HEK293 (cell line): ENCODE measurements around the gene CYP27A1.

Source experiments
- CTCF ChIA-PET: fragments of 350-600 bp; formaldehyde crosslinking; extraction: SDS; loops from one replicate; lab custom pipeline; 2021; ENCODE audit warnings: antibody characterized with exemption; lab: Yijun Ruan, JAX
- POLR2A ChIA-PET: fragments of 300-600 bp; formaldehyde crosslinking; extraction: SDS; loops from one replicate; lab custom pipeline; 2020; ENCODE audit warnings: antibody characterized with exemption, inconsistent platforms; lab: Yijun Ruan, JAX
- H3K27ac ChIP-seq: fragments of 200-500 bp; sonication (Bioruptor generic); 2 replicates; pipeline ENCODE4 v1.5.1; 2014; ENCODE audit warnings: low read depth, low read length, control low read depth, inconsistent platforms; ENCODE audit errors: extremely low read depth
- H3K36me3 ChIP-seq, 2 experiments: fragments of 200-500 bp in 1 of 2; sonication (Bioruptor generic) in 1 of 2; 1 replicate in 1 of 2; 2 replicates in 1 of 2; pipeline ENCODE4 v1.5.1; 2014 to 2017; ENCODE audit warnings: inconsistent platforms in 2 of 2, low read length in 2 of 2; ENCODE audit not compliant: control insufficient read depth in 2 of 2, insufficient read depth in 1 of 2
- H3K4me1 ChIP-seq: fragments of 200-500 bp; sonication (Bioruptor generic); 2 replicates; pipeline ENCODE4 v1.5.1; 2014; ENCODE audit warnings: mild to moderate bottlenecking, low read length, inconsistent platforms; ENCODE audit not compliant: control insufficient read depth, insufficient read depth
- H3K4me3 ChIP-seq: 2 replicates; pipeline ENCODE4 v1.5.1; 2011; ENCODE audit warnings: low read depth, mild to moderate bottlenecking, control low read depth, low read length, moderate library complexity
- H3K9me3 ChIP-seq: fragments of 200-500 bp; sonication (Bioruptor generic); 2 replicates; pipeline ENCODE4 v1.5.1; 2014; ENCODE audit warnings: low read depth, low read length, inconsistent platforms; ENCODE audit not compliant: control insufficient read depth, insufficient read depth
- BCL11A ChIP-seq: fragments of 450-650 bp; formaldehyde crosslinking; IDR thresholded peaks from 2 replicates; pipeline ENCODE4 v1.5.1; 2016; ENCODE audit warnings: low read depth, missing biosample characterization, missing genetic modification characterization
- GFI1B ChIP-seq: fragments of 450-650 bp; formaldehyde crosslinking; IDR thresholded peaks from 2 replicates; pipeline ENCODE4 v1.5.1; 2016; ENCODE audit warnings: missing biosample characterization, missing genetic modification characterization
- GLIS1 ChIP-seq: fragments of 450-650 bp; formaldehyde crosslinking; IDR thresholded peaks from 2 replicates; pipeline ENCODE4 v1.5.1; 2016; ENCODE audit warnings: missing biosample characterization, missing genetic modification characterization
- KLF1 ChIP-seq: fragments of 450-650 bp; formaldehyde crosslinking; IDR thresholded peaks from 2 replicates; pipeline ENCODE4 v1.5.1; 2016; ENCODE audit warnings: missing biosample characterization, missing genetic modification characterization
- MEIS1 ChIP-seq: sonication (generic); formaldehyde crosslinking; IDR thresholded peaks from 2 replicates; pipeline ENCODE4 v1.8.1; 2022; ENCODE audit warnings: missing genetic modification reagents, mild to moderate bottlenecking, borderline replicate concordance
- PRDM1 ChIP-seq: fragments of 450-650 bp; formaldehyde crosslinking; IDR thresholded peaks from 2 replicates; pipeline ENCODE4; 2016; ENCODE audit warnings: missing biosample characterization, missing genetic modification characterization
- SCRT1 ChIP-seq: fragments of 450-650 bp; formaldehyde crosslinking; IDR thresholded peaks from 2 replicates; pipeline ENCODE4 v1.5.1; 2016; ENCODE audit warnings: missing biosample characterization, missing genetic modification characterization, borderline replicate concordance
- ZIC2 ChIP-seq: fragments of 450-650 bp; formaldehyde crosslinking; IDR thresholded peaks from 2 replicates; pipeline ENCODE4 v1.5.1; 2016; ENCODE audit warnings: missing biosample characterization, missing genetic modification characterization
- ZNF10 ChIP-seq: fragments of 450-650 bp; formaldehyde crosslinking; IDR thresholded peaks from 2 replicates; pipeline ENCODE4 v1.5.1; 2017; ENCODE audit warnings: missing biosample characterization, missing genetic modification characterization
- ZNF112 ChIP-seq: fragments of 450-650 bp; formaldehyde crosslinking; IDR thresholded peaks from 2 replicates; pipeline ENCODE4 v1.5.0; 2017; ENCODE audit warnings: missing biosample characterization, missing genetic modification characterization
- ZNF16 ChIP-seq: fragments of 450-650 bp; formaldehyde crosslinking; IDR thresholded peaks from 2 replicates; pipeline ENCODE4 v1.5.1; 2016; ENCODE audit warnings: low read depth, missing biosample characterization, missing genetic modification characterization
- ZNF169 ChIP-seq: fragments of 450-650 bp; formaldehyde crosslinking; IDR thresholded peaks from 2 replicates; pipeline ENCODE4 v1.5.1; 2016; ENCODE audit warnings: missing biosample characterization, missing genetic modification characterization
- ZNF184 ChIP-seq: fragments of 450-650 bp; IDR thresholded peaks from 2 replicates; pipeline ENCODE4 v1.5.1; 2018; ENCODE audit warnings: missing biosample characterization, mild to moderate bottlenecking, missing genetic modification characterization
- ZNF221 ChIP-seq: fragments of 450-650 bp; formaldehyde crosslinking; IDR thresholded peaks from 2 replicates; pipeline ENCODE4 v1.5.1; 2017; ENCODE audit warnings: missing biosample characterization, missing genetic modification characterization, borderline replicate concordance
- ZNF223 ChIP-seq: fragments of 450-650 bp; formaldehyde crosslinking; IDR thresholded peaks from 2 replicates; pipeline ENCODE4 v1.5.1; 2016; ENCODE audit warnings: missing biosample characterization, missing genetic modification characterization
- ZNF266 ChIP-seq: fragments of 450-650 bp; formaldehyde crosslinking; IDR thresholded peaks from 2 replicates; pipeline ENCODE4 v1.5.1; 2016; ENCODE audit warnings: missing biosample characterization, missing genetic modification characterization, low read depth
- ZNF404 ChIP-seq: fragments of 450-650 bp; formaldehyde crosslinking; IDR thresholded peaks from 2 replicates; pipeline ENCODE4 v1.5.1; 2017; ENCODE audit warnings: missing biosample characterization, missing genetic modification characterization
- ZNF423 ChIP-seq: fragments of 450-650 bp; formaldehyde crosslinking; IDR thresholded peaks from 2 replicates; pipeline ENCODE4 v1.5.1; 2016; ENCODE audit warnings: missing biosample characterization, missing genetic modification characterization
- ZNF473 ChIP-seq: fragments of 450-650 bp; formaldehyde crosslinking; IDR thresholded peaks from 2 replicates; pipeline ENCODE4 v1.5.1; 2017; ENCODE audit warnings: missing biosample characterization, missing genetic modification characterization
- ZNF510 ChIP-seq: fragments of 450-650 bp; formaldehyde crosslinking; IDR thresholded peaks from 2 replicates; pipeline ENCODE4 v1.5.1; 2018; ENCODE audit warnings: mild to moderate bottlenecking, missing genetic modification characterization, missing biosample characterization; ENCODE audit not compliant: insufficient replicate concordance
- ZNF555 ChIP-seq: fragments of 450-650 bp; formaldehyde crosslinking; conservative IDR thresholded peaks from 2 replicates; pipeline ENCODE4 v1.5.1; 2017; ENCODE audit warnings: missing biosample characterization, mild to moderate bottlenecking, missing genetic modification characterization, inconsistent platforms
- ZNF585B ChIP-seq: fragments of 450-650 bp; formaldehyde crosslinking; IDR thresholded peaks from 2 replicates; pipeline ENCODE4 v1.5.1; 2016; ENCODE audit warnings: missing biosample characterization, missing genetic modification characterization
- ZNF610 ChIP-seq: fragments of 450-650 bp; formaldehyde crosslinking; IDR thresholded peaks from 2 replicates; pipeline ENCODE4 v1.5.1; 2016; ENCODE audit warnings: missing biosample characterization, missing genetic modification characterization, borderline replicate concordance
- ZNF623 ChIP-seq: fragments of 450-650 bp; formaldehyde crosslinking; IDR thresholded peaks from 2 replicates; pipeline ENCODE4 v1.5.1; 2016; ENCODE audit warnings: missing biosample characterization, missing genetic modification characterization
- ZNF677 ChIP-seq: fragments of 450-650 bp; IDR thresholded peaks from 2 replicates; pipeline ENCODE4 v1.5.0; 2018; ENCODE audit warnings: missing biosample characterization, mild to moderate bottlenecking, missing genetic modification characterization, moderate library complexity
- ZNF692 ChIP-seq: fragments of 450-650 bp; formaldehyde crosslinking; IDR thresholded peaks from 2 replicates; pipeline ENCODE4 v1.5.1; 2016; ENCODE audit warnings: missing biosample characterization, missing genetic modification characterization
- ZNF776 ChIP-seq: fragments of 450-650 bp; formaldehyde crosslinking; IDR thresholded peaks from 2 replicates; pipeline ENCODE4 v1.5.0; 2017; ENCODE audit warnings: missing biosample characterization, missing genetic modification characterization, borderline replicate concordance
- ZNF777 ChIP-seq: fragments of 450-650 bp; formaldehyde crosslinking; IDR thresholded peaks from 2 replicates; pipeline ENCODE4 v1.5.1; 2017; ENCODE audit warnings: missing biosample characterization, missing genetic modification characterization, borderline replicate concordance
- ZSCAN4 ChIP-seq: fragments of 450-650 bp; formaldehyde crosslinking; IDR thresholded peaks from 2 replicates; pipeline ENCODE4 v1.5.1; 2017; ENCODE audit warnings: missing biosample characterization, missing genetic modification characterization
- TF ChIP-seq, protein P1 (sequence below): fragments of 450-650 bp; formaldehyde crosslinking; IDR thresholded peaks from 2 replicates; pipeline ENCODE4 v1.5.1; 2016; ENCODE audit warnings: missing biosample characterization, missing genetic modification characterization

The CYP27A1 gene

DNA sequence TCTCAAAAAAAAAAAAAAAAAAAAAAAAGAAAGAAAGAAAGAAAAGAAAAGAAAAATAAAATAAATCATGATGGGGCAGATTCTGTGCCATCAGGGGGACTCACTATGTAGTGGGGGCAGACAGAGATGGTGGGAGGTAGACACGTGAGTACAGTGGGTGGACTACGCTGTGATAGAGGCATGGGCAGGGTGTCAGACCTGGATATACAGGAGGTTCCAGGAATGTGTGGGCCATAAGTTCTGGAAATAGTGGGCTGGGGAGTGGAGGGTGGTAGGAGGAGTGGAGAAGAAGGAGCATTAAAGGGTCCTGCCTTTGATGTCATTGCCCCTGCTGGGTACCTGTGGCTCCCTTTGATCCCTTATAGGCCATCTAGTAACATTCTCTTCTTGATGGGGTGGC, 68.8 kb downstream of the CYP27A1 start (continued):
- TF ChIP-seq PRDM1 (tag by site-specific recombination) (no peak), GLIS1 (tag by site-specific recombination) (no peak)
- TF ChIP-seq, all 188 proteins: peak for 2

DNA sequence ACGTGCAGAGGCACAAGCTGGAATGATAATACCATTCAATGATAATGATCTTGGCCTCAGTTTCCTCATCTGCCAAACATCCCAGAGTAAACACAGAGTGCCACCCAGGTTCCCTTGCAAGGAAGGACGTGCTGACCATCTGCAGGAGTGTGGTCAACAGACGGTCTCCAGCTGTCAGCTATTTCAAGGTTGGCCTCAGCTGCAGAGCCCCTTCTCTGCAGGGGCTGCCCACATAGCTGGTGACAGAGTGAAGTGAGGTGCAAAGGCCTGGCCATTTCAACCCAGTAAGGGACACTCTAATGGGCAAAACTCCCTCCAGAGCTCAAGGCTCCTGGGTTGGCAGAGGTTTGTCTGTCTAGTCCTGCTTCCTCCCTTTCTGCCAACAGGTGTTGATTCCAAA, 69.3 kb downstream of the CYP27A1 start:
- Histone ChIP-seq H3K9me3 (no peaks in the 10 kb centered on the region), H3K4me1 (peaks cover 6% of the 10 kb centered on the region; the same call in 1 of the 2 replicates), H3K27ac (no peak overlapping the region), H3K4me3 (no peak overlapping the region), H3K36me3 (no peaks in the 10 kb centered on the region)
- no peak for TF ChIP-seq ZNF112
- no peak for TF ChIP-seq ZNF610 (tag by site-specific recombination)
- no peak for TF ChIP-seq ZIC2 (tag by site-specific recombination)
- no peak for TF ChIP-seq ZNF692 (tag by site-specific recombination)
- TF ChIP-seq ZNF184 (tag by site-specific recombination), result no peak
- no peak for TF ChIP-seq ZNF473 (tag by site-specific recombination)
- POLR2A ChIA-PET, result interaction anchor here (0.6 kb wide), 1 partner anchor 192 kb away, joined by 3 read pairs; the partner anchor contains the start of genes BCS1L and ZNF142
- CTCF ChIA-PET, result interaction anchor here (0.6 to 10.1 kb wide), 13 partner anchors 12 to 991 kb away, joined by 3 to 115 read pairs (median 5); no protein-coding TSS in a partner anchor

GRCh38 chr2:218852911-218853667, 71.1 kb downstream of the CYP27A1 start:
- Histone ChIP-seq H3K27ac (no peak overlapping the region), H3K36me3 (no peaks in the 10 kb centered on the region), H3K9me3 (no peaks in the 10 kb centered on the region), H3K4me3 (no peak overlapping the region), H3K4me1 (peaks cover 18% of the 10 kb centered on the region)
- CTCF ChIA-PET, result interaction anchor here (0.6 to 10.1 kb wide), 33 partner anchors 11 to 586 kb away, joined by 3 to 115 read pairs (median 3); no protein-coding TSS in a partner anchor
- POLR2A ChIA-PET, result interaction anchor here (1.0 kb wide), 1 partner anchor 194 kb away, joined by 3 read pairs; the partner anchor contains the start of genes BCS1L and ZNF142
- TF ChIP-seq, protein P1, sequence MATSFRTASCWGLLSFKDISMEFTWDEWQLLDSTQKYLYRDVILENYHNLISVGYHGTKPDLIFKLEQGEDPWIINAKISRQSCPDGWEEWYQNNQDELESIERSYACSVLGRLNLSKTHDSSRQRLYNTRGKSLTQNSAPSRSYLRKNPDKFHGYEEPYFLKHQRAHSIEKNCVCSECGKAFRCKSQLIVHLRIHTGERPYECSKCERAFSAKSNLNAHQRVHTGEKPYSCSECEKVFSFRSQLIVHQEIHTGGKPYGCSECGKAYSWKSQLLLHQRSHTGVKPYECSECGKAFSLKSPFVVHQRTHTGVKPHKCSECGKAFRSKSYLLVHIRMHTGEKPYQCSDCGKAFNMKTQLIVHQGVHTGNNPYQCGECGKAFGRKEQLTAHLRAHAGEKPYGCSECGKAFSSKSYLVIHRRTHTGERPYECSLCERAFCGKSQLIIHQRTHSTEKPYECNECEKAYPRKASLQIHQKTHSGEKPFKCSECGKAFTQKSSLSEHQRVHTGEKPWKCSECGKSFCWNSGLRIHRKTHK (tag by site-specific recombination), result no peak
- TF ChIP-seq ZNF777 (tag by site-specific recombination) (no peak), ZNF473 (tag by site-specific recombination) (no peak), ZNF510 (tag by site-specific recombination) (no peak), ZNF623 (no peak), ZNF555 (tag by site-specific recombination) (no peak), ZNF169 (tag by site-specific recombination) (no peak), ZNF404 (tag by site-specific recombination) (no peak), ZNF423 (no peak), ZNF677 (tag by site-specific recombination) (no peak), GFI1B (no peak), PRDM1 (tag by site-specific recombination) (0 out of 2 replicates have a peak, but pooled peaks have one; percentile 30), BCL11A (tag by site-specific recombination) (no peak), ZNF776 (tag by site-specific recombination) (no peak), ZNF223 (tag by site-specific recombination) (no peak), KLF1 (tag by site-specific recombination) (no peak), ZNF221 (tag by site-specific recombination) (no peak), ZNF16 (no peak), MEIS1 (CRISPR knock-in tag) (no peak), ZNF266 (tag by site-specific recombination) (no peak), ZSCAN4 (peak; percentile 84), SCRT1 (no peak), ZNF585B (tag by site-specific recombination) (no peak), ZNF10 (peak; percentile 84; the same call in 1 of the 2 replicates)
